Skeletal muscle tissue (tissue), 4 donors: ENCODE data around the gene GRK1. TPM values are rescaled to one million over a fixed set of nuclear protein-coding genes. Genes with fewer than 3 reads are reported as not detected.

Experiments used
- H3K27ac ChIP-seq: one replicate; pipeline ENCODE4 v1.7.0; 2013; ENCODE audit warnings: mild to moderate bottlenecking, low read depth, low read length, inconsistent platforms
- H3K27me3 ChIP-seq, 3 donors: one replicate each; pipeline ENCODE4 v1.7.0; 2013; ENCODE audit warnings: low read length in 3 of 3; ENCODE audit not compliant: control insufficient read depth in 3 of 3, insufficient read depth in 3 of 3
- H3K36me3 ChIP-seq, 3 donors: one replicate each; pipeline ENCODE4 v1.7.0; 2013; ENCODE audit warnings: low read length in 3 of 3; ENCODE audit not compliant: control insufficient read depth in 3 of 3, insufficient read depth in 3 of 3
- H3K4me1 ChIP-seq, 3 donors: one replicate each; pipeline ENCODE4 v1.7.0; 2013; ENCODE audit warnings: low read length in 3 of 3, mild to moderate bottlenecking in 3 of 3; ENCODE audit not compliant: control insufficient read depth in 3 of 3, insufficient read depth in 3 of 3
- H3K4me3 ChIP-seq, 3 donors: one replicate each; pipeline ENCODE4 v1.7.0; 2013; ENCODE audit warnings: low read length in 3 of 3
- H3K9ac ChIP-seq, 3 donors: one replicate each; pipeline ENCODE4 v1.7.0; 2013; ENCODE audit warnings: low read length in 3 of 3, mild to moderate bottlenecking in 3 of 3, moderate library complexity in 2 of 3, low read depth in 1 of 3
- H3K9me3 ChIP-seq, 3 donors: one replicate each; pipeline ENCODE4 v1.7.0; 2013; ENCODE audit warnings: low read length in 3 of 3; ENCODE audit not compliant: control insufficient read depth in 3 of 3
- total RNA-seq: library from RNA; depleted of rRNA; stranded (reverse); fragments of >200 nt; gene quantifications from one replicate; pipeline ENCODE4 v1.2.3, GENCODE V29; 2014
- donor health status: Osteomylitis.

The GRK1 gene
- total RNA-seq, 1 donor from 2014 or later = not detected

GRCh38 chr13:113726961-113727411 lies 60.0 kb downstream of the GRK1 start:
- H3K9me3 ChIP-seq = no peaks in the 10 kb centered on the region
- H3K4me3 ChIP-seq = peak overlapping the region; percentile 71 to 79 (median 76)
- peaks cover 27 to 44% (median 40%) of the 10 kb centered on the region in 3 donors for H3K27me3 ChIP-seq
- peaks cover 9 to 38% (median 28%) of the 10 kb centered on the region in 3 donors for H3K4me1 ChIP-seq
- H3K36me3 ChIP-seq = no peaks in the 10 kb centered on the region
- H3K27ac ChIP-seq = peak overlapping the region; percentile 93
- H3K9ac ChIP-seq = peak overlapping the region in 2 of 3 donors; percentile 62 to 81

DNA sequence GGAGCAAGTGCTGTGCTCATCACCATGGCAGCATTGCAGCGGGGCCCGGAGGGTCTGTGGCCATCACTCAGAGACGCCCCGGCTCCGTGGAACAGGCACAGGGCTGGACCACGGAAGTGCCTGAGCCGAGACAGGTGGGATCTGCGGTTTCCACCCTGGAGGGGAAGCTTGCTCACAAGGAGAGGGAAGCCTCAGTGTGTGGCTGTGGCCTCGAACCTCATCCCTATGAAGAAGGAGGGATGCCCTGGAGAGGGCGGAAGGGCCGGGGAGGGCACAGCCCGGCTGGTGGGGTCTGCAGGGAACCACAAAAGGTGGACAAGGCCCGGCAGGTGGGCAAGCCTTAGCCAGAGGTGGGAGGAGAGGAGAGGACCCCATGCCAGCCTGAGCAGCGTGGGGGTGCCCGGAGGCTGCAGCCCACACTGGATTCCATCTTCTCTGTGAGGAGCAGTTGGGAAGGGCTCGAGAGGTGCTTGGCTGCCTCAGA lies 61.6 kb downstream of the GRK1 start:
- Histone ChIP-seq H3K9me3 (peaks cover 0 to 2% (median 0%) of the 10 kb centered on the region in 3 donors), H3K4me3 (no peak overlapping the region), H3K4me1 (peaks cover 9 to 38% (median 28%) of the 10 kb centered on the region in 3 donors), H3K9ac (no peak overlapping the region), H3K27ac (no peak overlapping the region), H3K36me3 (no peaks in the 10 kb centered on the region), H3K27me3 (peaks cover 30 to 49% (median 40%) of the 10 kb centered on the region in 3 donors)

- Histone ChIP-seq H3K9ac (no peak overlapping the region), H3K36me3 (no peaks in the 10 kb centered on the region), H3K4me3 (no peak overlapping the region), H3K27me3 (peaks cover 30 to 49% (median 40%) of the 10 kb centered on the region in 3 donors), H3K9me3 (peaks cover 0 to 4% (median 0%) of the 10 kb centered on the region in 3 donors), H3K27ac (peak overlapping the region; percentile 25), H3K4me1 (peaks cover 9 to 30% (median 21%) of the 10 kb centered on the region in 3 donors)
Observed at GRCh38 chr13:113729187-113730019, 62.4 kb downstream of the GRK1 start.

DNA sequence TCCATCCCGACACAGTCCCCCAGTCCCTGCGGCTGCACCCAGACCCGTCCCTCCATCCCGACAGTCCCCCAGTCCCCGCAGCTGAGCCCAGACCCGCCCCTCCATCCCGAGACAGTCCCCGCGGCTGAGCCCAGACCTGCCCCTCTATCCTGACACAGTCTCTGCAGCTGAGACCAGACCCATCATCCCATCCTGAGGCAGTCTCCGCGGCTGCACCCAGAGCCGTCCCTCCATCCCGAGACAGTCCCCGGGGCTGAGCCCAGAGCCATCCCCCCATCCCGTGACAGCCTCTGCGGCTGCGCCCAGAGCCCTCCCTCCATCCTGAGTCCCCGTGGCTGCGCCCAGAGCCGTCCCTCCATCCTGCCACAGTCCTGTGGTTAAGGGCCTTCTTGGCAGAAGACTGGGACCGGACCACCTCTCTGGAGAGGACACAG lies 63.3 kb downstream of the GRK1 start:
- Histone ChIP-seq H3K36me3 (no peaks in the 10 kb centered on the region), H3K4me3 (no peak overlapping the region), H3K27ac (no peak overlapping the region), H3K4me1 (peaks cover 3 to 24% (median 17%) of the 10 kb centered on the region in 3 donors), H3K9me3 (peaks cover 0 to 4% (median 0%) of the 10 kb centered on the region in 3 donors), H3K27me3 (peaks cover 32 to 49% (median 40%) of the 10 kb centered on the region in 3 donors), H3K9ac (no peak overlapping the region)

- no peak overlapping the region for H3K4me3 ChIP-seq
- H3K36me3 ChIP-seq = no peaks in the 10 kb centered on the region
- peaks cover 3 to 24% (median 17%) of the 10 kb centered on the region in 3 donors for H3K4me1 ChIP-seq
- H3K27me3 ChIP-seq = peaks cover 35 to 49% (median 40%) of the 10 kb centered on the region in 3 donors
- H3K9me3 ChIP-seq = peaks cover 0 to 4% (median 0%) of the 10 kb centered on the region in 3 donors
- no peak overlapping the region for H3K27ac ChIP-seq
- H3K9ac ChIP-seq = no peak overlapping the region
Observed at GRCh38 chr13:113730831-113731191, 63.8 kb downstream of the GRK1 start.

- H3K9me3 ChIP-seq = peaks cover 0 to 4% (median 0%) of the 10 kb centered on the region in 3 donors
- H3K27me3 ChIP-seq = peaks cover 40 to 53% (median 40%) of the 10 kb centered on the region in 3 donors
- H3K27ac ChIP-seq = no peak overlapping the region
- peaks cover 2 to 24% (median 16%) of the 10 kb centered on the region in 3 donors for H3K4me1 ChIP-seq
- no peaks in the 10 kb centered on the region for H3K36me3 ChIP-seq
- no peak overlapping the region for H3K4me3 ChIP-seq
- H3K9ac ChIP-seq = no peak overlapping the region
Observed at GRCh38 chr13:113731192-113732175, 64.5 kb downstream of the GRK1 start.

- H3K36me3 ChIP-seq = no peaks in the 10 kb centered on the region
- peaks cover 0 to 4% (median 0%) of the 10 kb centered on the region in 3 donors for H3K9me3 ChIP-seq
- H3K27me3 ChIP-seq = peaks cover 36 to 55% (median 45%) of the 10 kb centered on the region in 3 donors
- no peak overlapping the region for H3K4me3 ChIP-seq
- peaks cover 0 to 16% (median 9%) of the 10 kb centered on the region in 3 donors for H3K4me1 ChIP-seq
- no peak overlapping the region for H3K9ac ChIP-seq
- no peak overlapping the region for H3K27ac ChIP-seq
Observed at GRCh38 chr13:113732176-113732960, 65.3 kb downstream of the GRK1 start.

DNA sequence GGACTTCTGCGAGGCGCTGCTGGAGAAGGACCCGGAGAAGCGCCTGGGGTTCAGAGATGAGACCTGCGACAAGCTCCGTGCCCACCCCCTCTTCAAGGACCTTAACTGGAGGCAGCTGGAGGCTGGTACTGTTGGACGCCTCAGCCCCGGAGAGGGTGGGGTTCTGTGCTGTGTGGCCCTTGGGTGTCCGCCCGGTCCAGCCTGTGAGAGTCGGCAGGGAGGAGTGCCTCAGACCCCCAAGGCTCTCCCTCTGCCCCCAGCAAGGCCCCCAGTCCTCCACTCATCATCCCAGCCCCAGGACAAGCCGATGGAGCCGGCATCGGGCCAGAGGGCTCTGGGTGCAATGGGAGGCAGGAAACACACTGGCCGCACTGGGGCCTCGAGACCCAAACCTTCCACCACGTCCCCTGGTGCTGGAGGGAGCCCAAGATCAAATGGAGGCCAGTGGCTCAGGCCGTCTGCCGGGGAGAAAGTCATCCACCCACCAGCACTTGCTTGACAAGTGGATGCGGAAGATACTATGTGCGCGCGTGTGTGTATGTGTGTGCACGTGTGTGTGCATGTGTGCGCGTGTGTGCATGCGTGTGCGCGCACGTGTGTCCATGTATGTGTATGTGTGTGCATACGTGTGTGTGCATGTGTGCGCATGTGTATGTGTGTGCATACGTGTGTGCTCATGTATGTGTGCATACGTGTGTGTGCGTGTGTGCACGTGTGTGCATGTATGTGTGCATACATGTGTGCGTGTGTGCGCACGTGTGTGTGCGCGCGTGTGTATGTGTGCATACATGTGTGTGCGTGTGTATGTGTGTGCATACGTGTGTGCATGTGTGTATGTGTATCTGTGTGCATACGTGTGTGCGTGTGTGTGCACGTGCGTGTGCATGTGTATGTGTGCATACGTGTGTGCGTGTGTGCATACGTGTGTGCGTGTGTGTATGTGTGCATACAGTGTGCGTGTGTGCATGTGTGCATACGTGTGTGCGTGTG lies 66.2 kb downstream of the GRK1 start:
- no peaks in the 10 kb centered on the region for H3K36me3 ChIP-seq
- H3K4me1 ChIP-seq = peaks cover 0 to 16% (median 9%) of the 10 kb centered on the region in 3 donors
- H3K9me3 ChIP-seq = peaks cover 0 to 4% (median 0%) of the 10 kb centered on the region in 3 donors
- no peak overlapping the region for H3K9ac ChIP-seq
- H3K27me3 ChIP-seq = peaks cover 35 to 52% (median 48%) of the 10 kb centered on the region in 3 donors
- H3K27ac ChIP-seq = no peak overlapping the region
- H3K4me3 ChIP-seq = no peak overlapping the region
